Trophoblast cell (in vitro differentiated cells and primary cell): ENCODE results near the gene SOBP.

ENCODE experiments used
- DNase-seq, 2 donors: peaks; one replicate each; pipeline ENCODE4 v3.0.0-alpha.2; 2016
- H2AFZ ChIP-seq: 2 replicates; pipeline ENCODE4 v1.6.1; 2013; ENCODE audit warnings: low read length, moderate library complexity, mild to moderate bottlenecking; ENCODE audit not compliant: insufficient read depth, poor library complexity
- H2AK5ac ChIP-seq: 2 replicates; pipeline ENCODE4 v1.6.1; 2013; ENCODE audit warnings: mild to moderate bottlenecking, low read length
- H2BK120ac ChIP-seq: 2 replicates; pipeline ENCODE4 v1.6.1; 2013; ENCODE audit warnings: low read length, mild to moderate bottlenecking, moderate library complexity; ENCODE audit not compliant: insufficient read depth, poor library complexity
- H2BK12ac ChIP-seq: 2 replicates; pipeline ENCODE4 v1.6.1; 2013; ENCODE audit warnings: mild to moderate bottlenecking, low read length, moderate library complexity
- H2BK5ac ChIP-seq: 2 replicates; pipeline ENCODE4 v1.6.1; 2013; ENCODE audit warnings: low read length, low read depth, moderate library complexity, mild to moderate bottlenecking; ENCODE audit not compliant: poor library complexity
- H3K14ac ChIP-seq: 2 replicates; pipeline ENCODE4 v1.6.1; 2013; ENCODE audit warnings: mild to moderate bottlenecking, low read length
- H3K18ac ChIP-seq: 2 replicates; pipeline ENCODE4 v1.6.1; 2013; ENCODE audit warnings: mild to moderate bottlenecking, low read length
- H3K23ac ChIP-seq: 2 replicates; pipeline ENCODE4 v1.6.1; 2013; ENCODE audit warnings: low read length
- H3K27ac ChIP-seq: 2 replicates; pipeline ENCODE4 v1.5.1; 2013; ENCODE audit warnings: low read depth, mild to moderate bottlenecking, inconsistent platforms, low read length, moderate library complexity
- H3K27me3 ChIP-seq: 2 replicates; pipeline ENCODE4 v1.6.1; 2013; ENCODE audit warnings: inconsistent platforms, mild to moderate bottlenecking, low read length, moderate library complexity; ENCODE audit not compliant: insufficient read depth
- H3K36me3 ChIP-seq, 2 experiments: 1 replicate in 1 of 2; 2 replicates in 1 of 2; pipeline ENCODE4 v1.6.1; 2013; ENCODE audit warnings: low read length in 2 of 2, mild to moderate bottlenecking in 2 of 2, moderate library complexity in 1 of 2; ENCODE audit not compliant: insufficient read depth in 2 of 2, control insufficient read depth in 1 of 2
- H3K4ac ChIP-seq: 2 replicates; pipeline ENCODE4 v1.6.1; 2013; ENCODE audit warnings: low read depth, mild to moderate bottlenecking, low read length, moderate library complexity
- H3K4me1 ChIP-seq, 2 experiments: 1 replicate in 1 of 2; 2 replicates in 1 of 2; pipeline ENCODE4 v1.6.1; 2013; ENCODE audit warnings: low read length in 2 of 2, mild to moderate bottlenecking in 2 of 2, moderate library complexity in 1 of 2; ENCODE audit not compliant: insufficient read depth in 2 of 2, control insufficient read depth in 1 of 2
- H3K4me2 ChIP-seq: 2 replicates; pipeline ENCODE4 v1.6.1; 2013; ENCODE audit warnings: inconsistent platforms, mild to moderate bottlenecking, low read length, moderate library complexity
- H3K4me3 ChIP-seq: 2 replicates; pipeline ENCODE4 v1.5.1; 2013; ENCODE audit warnings: mild to moderate bottlenecking, low read depth, low read length, inconsistent platforms
- H3K79me1 ChIP-seq: one replicate; pipeline ENCODE4 v1.6.1; 2013; ENCODE audit warnings: low read length
- H3K79me2 ChIP-seq: 2 replicates; pipeline ENCODE4 v1.6.1; 2013; ENCODE audit warnings: low read length, mild to moderate bottlenecking; ENCODE audit not compliant: control insufficient read depth, insufficient read depth, poor library complexity
- H3K9ac ChIP-seq: 2 replicates; pipeline ENCODE4 v1.6.1; 2013; ENCODE audit warnings: mild to moderate bottlenecking, low read length
- H3K9me3 ChIP-seq: 2 replicates; pipeline ENCODE4 v1.6.1; 2013; ENCODE audit warnings: low read depth, mild to moderate bottlenecking, control low read depth, inconsistent platforms, low read length; ENCODE audit not compliant: insufficient read depth
- H4K12ac ChIP-seq: 2 replicates; pipeline ENCODE4 v1.6.1; 2013; ENCODE audit warnings: low read depth, mild to moderate bottlenecking, low read length, moderate library complexity
- H4K8ac ChIP-seq: 2 replicates; pipeline ENCODE4 v1.6.1; 2013; ENCODE audit warnings: low read depth, mild to moderate bottlenecking, low read length, moderate library complexity
- H4K91ac ChIP-seq: one replicate; pipeline ENCODE4 v1.6.1; 2013; ENCODE audit warnings: low read depth, mild to moderate bottlenecking, low read length, moderate library complexity
- WGBS: extraction: QIAGEN DNeasy Blood & Tissue Kit; methylation state at CpG from one replicate; pipeline ENCODE4 v1.1.7; 2013; ENCODE audit warnings: missing lambda C conversion rate; ENCODE audit not compliant: insufficient read length, insufficient coverage; ENCODE audit errors: extremely low coverage; 5-methylcytosine and 5-hydroxymethylcytosine counted together

Gene SOBP

GRCh38 chr6:107442938-107443607 is 46.8 kb upstream of the SOBP start:
- H3K4me3 ChIP-seq: no peak overlapping the region
- no peaks in the 10 kb centered on the region for H3K79me2 ChIP-seq
- no peak overlapping the region for H3K9ac ChIP-seq
- no peak overlapping the region for H4K12ac ChIP-seq
- H3K36me3 ChIP-seq: peaks cover 2 to 3% of the 10 kb centered on the region in 2 experiments
- no peak overlapping the region for H2BK120ac ChIP-seq
- no peak overlapping the region for H2AK5ac ChIP-seq
- peaks cover 6% of the 10 kb centered on the region for H3K9me3 ChIP-seq
- no peak overlapping the region for H3K4me2 ChIP-seq
- no peak overlapping the region for H2BK5ac ChIP-seq
- H3K4ac ChIP-seq: no peak overlapping the region
- no peak overlapping the region for H3K27ac ChIP-seq
- H3K27me3 ChIP-seq: no peaks in the 10 kb centered on the region
- H3K79me1 ChIP-seq: no peaks in the 10 kb centered on the region
- H2AFZ ChIP-seq: no peak overlapping the region
- no peaks in the 10 kb centered on the region for H3K4me1 ChIP-seq
- WGBS: no CpG with 5 or more reads among the region's 2 CpGs
- no peak overlapping the region for H3K23ac ChIP-seq
- no peak overlapping the region for H2BK12ac ChIP-seq
- H4K8ac ChIP-seq: no peak overlapping the region
- no peak overlapping the region for H3K14ac ChIP-seq
- no peak overlapping the region for H3K18ac ChIP-seq
- DNase-seq: no peak
- H4K91ac ChIP-seq: no peak overlapping the region

GRCh38 chr6:107443608-107444267 is 46.2 kb upstream of the SOBP start:
- no peaks in the 10 kb centered on the region for H3K79me1 ChIP-seq
- DNase-seq: no peak
- H2BK12ac ChIP-seq: no peak overlapping the region
- H3K4ac ChIP-seq: no peak overlapping the region
- no peak overlapping the region for H4K8ac ChIP-seq
- no peak overlapping the region for H3K9ac ChIP-seq
- H3K9me3 ChIP-seq: peaks cover 6% of the 10 kb centered on the region
- no peaks in the 10 kb centered on the region for H3K4me1 ChIP-seq
- no peak overlapping the region for H3K27ac ChIP-seq
- no peak overlapping the region for H3K4me2 ChIP-seq
- H2AFZ ChIP-seq: no peak overlapping the region
- no peak overlapping the region for H2AK5ac ChIP-seq
- peaks cover 2 to 3% of the 10 kb centered on the region in 2 experiments for H3K36me3 ChIP-seq
- H3K4me3 ChIP-seq: no peak overlapping the region
- H3K14ac ChIP-seq: no peak overlapping the region
- H3K27me3 ChIP-seq: no peaks in the 10 kb centered on the region
- H2BK120ac ChIP-seq: no peak overlapping the region
- WGBS: no CpG with 5 or more reads among the region's 7 CpGs
- H3K23ac ChIP-seq: no peak overlapping the region
- no peak overlapping the region for H4K12ac ChIP-seq
- no peak overlapping the region for H3K18ac ChIP-seq
- no peak overlapping the region for H4K91ac ChIP-seq
- no peaks in the 10 kb centered on the region for H3K79me2 ChIP-seq
- no peak overlapping the region for H2BK5ac ChIP-seq

- Histone ChIP-seq H2BK5ac (no peak overlapping the region), H2BK12ac (no peak overlapping the region), H4K12ac (no peak overlapping the region), H4K91ac (no peak overlapping the region), H3K27ac (no peak overlapping the region), H3K18ac (no peak overlapping the region), H3K9ac (no peak overlapping the region), H3K27me3 (no peaks in the 10 kb centered on the region), H2AK5ac (no peak overlapping the region), H3K23ac (no peak overlapping the region), H2BK120ac (no peak overlapping the region), H3K4me1 (no peaks in the 10 kb centered on the region), H3K9me3 (peaks cover 6% of the 10 kb centered on the region), H4K8ac (no peak overlapping the region), H3K4me3 (no peak overlapping the region), H3K14ac (no peak overlapping the region), H3K4me2 (no peak overlapping the region), H2AFZ (no peak overlapping the region), H3K4ac (no peak overlapping the region), H3K36me3 (peaks cover 2 to 3% of the 10 kb centered on the region in 2 experiments), H3K79me1 (no peaks in the 10 kb centered on the region), H3K79me2 (no peaks in the 10 kb centered on the region)
- WGBS: no CpG with 5 or more reads among the region's 1 CpG
- DNase-seq: no peak
Measured at GRCh38 chr6:107444277-107444676, 45.6 kb upstream of the SOBP start.

- Histone ChIP-seq H3K27ac (no peak overlapping the region), H3K18ac (no peak overlapping the region), H2AK5ac (no peak overlapping the region), H4K91ac (no peak overlapping the region), H3K14ac (no peak overlapping the region), H3K79me2 (no peaks in the 10 kb centered on the region), H3K4me1 (peaks cover 5 to 8% of the 10 kb centered on the region in 2 experiments), H3K4ac (no peak overlapping the region), H2BK12ac (no peak overlapping the region), H2BK120ac (no peak overlapping the region), H3K27me3 (no peaks in the 10 kb centered on the region), H3K36me3 (peaks cover 2 to 3% of the 10 kb centered on the region in 2 experiments), H3K4me3 (no peak overlapping the region), H3K23ac (no peak overlapping the region), H3K9me3 (peaks cover 6% of the 10 kb centered on the region), H4K12ac (no peak overlapping the region), H3K4me2 (no peak overlapping the region), H2BK5ac (no peak overlapping the region), H2AFZ (no peak overlapping the region), H3K9ac (no peak overlapping the region), H4K8ac (no peak overlapping the region), H3K79me1 (no peaks in the 10 kb centered on the region)
- WGBS: no CpG with 5 or more reads among the region's 2 CpGs
- DNase-seq: no peak
Measured at GRCh38 chr6:107447663-107448216, 42.2 kb upstream of the SOBP start.
